Measurements from ENCODE around the gene ROPN1. TPM values are rescaled to one million over a fixed set of nuclear protein-coding genes. Genes with fewer than 3 reads are reported as not detected.

Gene ROPN1
- total and polyA plus RNA-seq, 10 of the 15 experiments (the other 5 are each of a cell fraction or from before 2014, with no cell fraction given): not detected

- no peak for TF ChIP-seq ESRRA (IDR thresholded peaks at IDR 0.05; ENCODE audit: low read length)
- TF ChIP-seq GATAD2B (conservative IDR thresholded peaks at IDR 0.05; ENCODE audit: low read depth): 0 out of 2 replicates have a peak, but pooled peaks have one; percentile 24
- TF ChIP-seq IKZF1 (conservative IDR thresholded peaks at IDR 0.05): peak; percentile 65
- TF ChIP-seq IKZF2 (IDR thresholded peaks at IDR 0.05): peak; percentile 66 to 74; a peak in 3 of 4 replicates
- peak; percentile 77 for TF ChIP-seq POLR2AphosphoS5 (IDR thresholded peaks at IDR 0.05; ENCODE audit: low read length)
- 0 out of 2 replicates have a peak, but pooled peaks have one; percentile 3 for TF ChIP-seq DPF2 (IDR thresholded peaks at IDR 0.05)
- TF ChIP-seq SUPT20H (IDR thresholded peaks at IDR 0.05; ENCODE audit: borderline replicate concordance, control insufficient read depth, low read depth, low read length): no peak
- no peak for TF ChIP-seq NR2C2 (IDR thresholded peaks at IDR 0.05; ENCODE audit: borderline replicate concordance, control insufficient read depth, insufficient read length, low read depth)
- TF ChIP-seq USF1 (IDR thresholded peaks at IDR 0.05; ENCODE audit: borderline replicate concordance, extremely low read length, insufficient read depth, low read depth, low read length): no peak
- no peak for TF ChIP-seq BCLAF1 (IDR thresholded peaks at IDR 0.05)
- TF ChIP-seq STAT1 (conservative IDR thresholded peaks at IDR 0.05): no peak
- TF ChIP-seq CUX1 (IDR thresholded peaks at IDR 0.05; ENCODE audit: insufficient replicate concordance, low read depth, low read length): no peak
- TF ChIP-seq PRDM15 (CRISPR knock-in tag; IDR thresholded peaks at IDR 0.05): no peak
- peak; percentile 88 for TF ChIP-seq GABPA (IDR thresholded peaks at IDR 0.05; ENCODE audit: low read depth)
- TF ChIP-seq KAT2A (conservative IDR thresholded peaks at IDR 0.05; ENCODE audit: control insufficient read depth, low read depth, low read length): no peak
Observed at GRCh38 chr3:123960781-123961507, 31.0 kb downstream of the ROPN1 start, which contains the start of gene CCDC14 (continued).
